CD4-positive, alpha-beta T cell (primary cell): Measurements from ENCODE around the gene IFT57. TPM values are rescaled to one million over a fixed set of nuclear protein-coding genes. Genes with fewer than 3 reads are reported as not detected.

Experiments used
- ATAC-seq: fragments of 200-7000 bp; cut with Tn5 transposase; one replicate; pipeline ENCODE4 v1.10.0; 2022; ENCODE audit warnings: mild to moderate bottlenecking; ENCODE audit not compliant: poor library complexity
- CTCF ChIA-PET: fragments of 350-600 bp; sonication (Branson Sonifier 250); formaldehyde crosslinking; loops from one replicate; lab custom pipeline; 2021; ENCODE audit warnings: antibody characterized with exemption, inconsistent platforms; lab: Charles Lee
- POLR2A ChIA-PET: fragments of 350-600 bp; sonication (Branson Sonifier 250); formaldehyde crosslinking; loops from one replicate; lab custom pipeline; 2021; ENCODE audit warnings: antibody characterized with exemption, inconsistent platforms; lab: Charles Lee
- DNase-seq, 14 experiments: peaks; one replicate each; pipeline ENCODE4 v3.0.0-alpha.2; 2013 to 2020; ENCODE audit warnings: mixed read lengths in 2 of 14
- H3K27ac ChIP-seq, 2 donors: one replicate each; pipeline versions ENCODE4 v1.5.1 to v1.7.0; 2013; ENCODE audit warnings: low read length in 2 of 2, low read depth in 1 of 2, mild to moderate bottlenecking in 1 of 2
- H3K27me3 ChIP-seq, 2 experiments: 1 replicate in 1 of 2; 2 replicates in 1 of 2; pipeline versions ENCODE4 v1.6.1 to v1.7.0; 2013; ENCODE audit warnings: low read length in 2 of 2, control low read depth in 1 of 2, mild to moderate bottlenecking in 1 of 2, moderate library complexity in 1 of 2; ENCODE audit not compliant: insufficient read depth in 2 of 2, control insufficient read depth in 1 of 2
- H3K36me3 ChIP-seq: one replicate; pipeline ENCODE4 v1.6.1; 2013; ENCODE audit warnings: low read length, control low read depth; ENCODE audit not compliant: insufficient read depth
- H3K4me1 ChIP-seq: one replicate; pipeline ENCODE4 v1.6.1; 2013; ENCODE audit warnings: low read length, control low read depth; ENCODE audit not compliant: insufficient read depth
- H3K4me3 ChIP-seq: one replicate; pipeline ENCODE4 v1.5.1; 2013; ENCODE audit warnings: mild to moderate bottlenecking, low read length, moderate library complexity
- H3K9me3 ChIP-seq, 2 experiments: 1 replicate in 1 of 2; 2 replicates in 1 of 2; pipeline versions ENCODE4 v1.6.1 to v1.7.0; 2013; ENCODE audit warnings: low read length in 2 of 2, mild to moderate bottlenecking in 2 of 2, control low read depth in 1 of 2, moderate library complexity in 1 of 2; ENCODE audit not compliant: control insufficient read depth in 1 of 2, insufficient read depth in 1 of 2
- H3K27ac Mint-ChIP-seq: one replicate; pipeline ENCODE4 v1.8.0; 2020; ENCODE audit warnings: mixed read lengths
- H3K27me3 Mint-ChIP-seq: one replicate; pipeline ENCODE4 v1.8.0; 2021; ENCODE audit warnings: mixed read lengths
- H3K36me3 Mint-ChIP-seq: one replicate; pipeline ENCODE4 v1.8.0; 2021; ENCODE audit warnings: low read depth, mixed read lengths
- H3K4me1 Mint-ChIP-seq: one replicate; pipeline ENCODE4 v1.8.0; 2021; ENCODE audit warnings: low read depth, mixed read lengths
- H3K4me3 Mint-ChIP-seq: one replicate; pipeline ENCODE4 v1.8.0; 2020; ENCODE audit warnings: mild to moderate bottlenecking, mixed read lengths
- H3K9me3 Mint-ChIP-seq: one replicate; pipeline ENCODE4 v1.8.0; 2020; ENCODE audit warnings: mixed read lengths
- CTCF ChIP-seq: fragments of 200-600 bp; IDR thresholded peaks from one replicate; pipeline ENCODE4 v1.8.0; 2022; ENCODE audit warnings: antibody characterized with exemption, mild to moderate bottlenecking
- intact Hi-C, 2 experiments: fragments of 100-400 bp; cut with DNase I in 1 of 2; cut with micrococcal nuclease in 1 of 2; formaldehyde crosslinking; loops; one replicate each; pipeline versions ENCODE4 v1.15.1 to v1.9.0; 2023 to 2025; cut with DNase I, micrococcal nuclease
- total RNA-seq, 174 experiments: library from RNA in 2 of 174; stranded (reverse) in 2 of 174; gene quantifications; one replicate each; pipeline ENCODE4 v1.2.3 and lab custom pipeline; 2021 to 2026

Gene IFT57
- total RNA-seq, 2 experiments from 2014 or later: 56.6 to 58.6 TPM

- Mint-ChIP-seq H3K36me3 (peaks cover 79% of the 10 kb centered on the region), H3K4me3 (peak overlapping the region; percentile 75), H3K27me3 (no peaks in the 10 kb centered on the region), H3K27ac (peak overlapping the region; percentile 82), H3K9me3 (peaks cover 4% of the 10 kb centered on the region), H3K4me1 (peaks cover 98% of the 10 kb centered on the region)
- no peak for DNase-seq
- CTCF ChIA-PET: no interaction called here
- Histone ChIP-seq H3K4me1 (peaks cover 40% of the 10 kb centered on the region), H3K27me3 (no peaks in the 10 kb centered on the region), H3K27ac (no peak overlapping the region), H3K4me3 (peak overlapping the region; percentile 7), H3K9me3 (no peaks in the 10 kb centered on the region), H3K36me3 (peaks cover 16% of the 10 kb centered on the region)
- intact Hi-C loops: no loop called here
- no peak for ATAC-seq
- POLR2A ChIA-PET: interaction anchor here (0.9 to 3.3 kb wide), 9 partner anchors 7 to 91 kb away, joined by 3 to 14 read pairs (median 4); partner anchors contain the start of gene IFT57
- TF ChIP-seq CTCF: no peak
Measured at GRCh38 chr3:108133048-108133369, 89.2 kb downstream of the IFT57 start.

- H3K27me3 ChIP-seq: no peaks in the 10 kb centered on the region
- peak overlapping the region; percentile 39 for H3K4me3 Mint-ChIP-seq
- ChIA-PET CTCF (interaction anchor here (0.8 to 1.6 kb wide), 2 partner anchors 34 to 39 kb away, joined by 3 to 6 read pairs; no protein-coding TSS in a partner anchor), POLR2A (interaction anchor here (0.6 to 11.8 kb wide), 6 partner anchors 39 to 92 kb away, joined by 3 to 323 read pairs (median 5); partner anchors contain the start of genes CD47 and IFT57)
- H3K9me3 ChIP-seq: no peaks in the 10 kb centered on the region
- no peaks in the 10 kb centered on the region for H3K27me3 Mint-ChIP-seq
- H3K36me3 ChIP-seq: peaks cover 16% of the 10 kb centered on the region
- DNase-seq (no peak), ATAC-seq (no peak)
- no peak overlapping the region for H3K4me3 ChIP-seq
- H3K27ac ChIP-seq: no peak overlapping the region
- no peak for TF ChIP-seq CTCF
- H3K4me1 ChIP-seq: peaks cover 55% of the 10 kb centered on the region
- peaks cover 73% of the 10 kb centered on the region for H3K36me3 Mint-ChIP-seq
- H3K9me3 Mint-ChIP-seq: peaks cover 6% of the 10 kb centered on the region
- H3K27ac Mint-ChIP-seq: peak overlapping the region; percentile 68
- intact Hi-C loops: no loop called here
- peaks cover 93% of the 10 kb centered on the region for H3K4me1 Mint-ChIP-seq
Measured at GRCh38 chr3:108131475-108132134, 90.6 kb downstream of the IFT57 start.

GRCh38 chr3:108130701-108131474, 91.3 kb downstream of the IFT57 start:
- intact Hi-C loops: no loop called here

More at GRCh38 chr3:108130701-108131474, 91.3 kb downstream of the IFT57 start:
- ChIA-PET CTCF (interaction anchor here (0.8 to 1.6 kb wide), 2 partner anchors 33 to 39 kb away, joined by 3 to 6 read pairs; no protein-coding TSS in a partner anchor), POLR2A (interaction anchor here (0.6 to 11.8 kb wide), 3 partner anchors 40 to 93 kb away, joined by 3 to 323 read pairs (median 5); partner anchors contain the start of genes CD47 and IFT57)
- no peaks in the 10 kb centered on the region for H3K27me3 Mint-ChIP-seq
- Histone ChIP-seq H3K36me3 (peaks cover 9% of the 10 kb centered on the region), H3K27ac (no peak overlapping the region), H3K4me3 (no peak overlapping the region), H3K4me1 (peaks cover 61% of the 10 kb centered on the region), H3K27me3 (no peaks in the 10 kb centered on the region), H3K9me3 (no peaks in the 10 kb centered on the region)
- peak overlapping the region; percentile 68 for H3K27ac Mint-ChIP-seq
- peaks cover 94% of the 10 kb centered on the region for H3K4me1 Mint-ChIP-seq
- H3K36me3 Mint-ChIP-seq: peaks cover 65% of the 10 kb centered on the region
- peak overlapping the region; percentile 39 for H3K4me3 Mint-ChIP-seq
- DNase-seq: peak in 2 of 14 experiments; percentile 39 to 54
- no peak for TF ChIP-seq CTCF
- no peak for ATAC-seq
- peaks cover 6% of the 10 kb centered on the region for H3K9me3 Mint-ChIP-seq
